Measurements from ENCODE around the gene STX17.

The STX17 gene

DNA sequence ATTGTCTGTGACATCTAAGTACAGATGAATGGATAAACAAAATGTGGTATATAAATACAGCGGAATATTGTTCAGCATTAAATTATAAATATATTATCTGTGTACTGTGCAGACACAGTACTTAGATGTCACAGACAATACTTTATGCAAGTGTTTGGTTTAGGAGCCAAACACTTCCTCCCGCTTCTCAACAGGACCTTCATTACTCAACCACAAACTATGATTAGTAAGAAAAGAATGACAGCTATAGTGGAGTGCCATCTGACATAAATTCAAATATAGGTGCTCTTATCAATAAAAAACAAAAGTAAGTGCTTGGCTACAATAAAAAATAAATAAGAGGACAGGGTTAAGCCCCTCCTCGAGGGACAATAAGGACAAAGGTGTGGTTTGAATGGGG is 38.9 kb upstream of the STX17 start:
- TF ChIP-seq, protein P1, sequence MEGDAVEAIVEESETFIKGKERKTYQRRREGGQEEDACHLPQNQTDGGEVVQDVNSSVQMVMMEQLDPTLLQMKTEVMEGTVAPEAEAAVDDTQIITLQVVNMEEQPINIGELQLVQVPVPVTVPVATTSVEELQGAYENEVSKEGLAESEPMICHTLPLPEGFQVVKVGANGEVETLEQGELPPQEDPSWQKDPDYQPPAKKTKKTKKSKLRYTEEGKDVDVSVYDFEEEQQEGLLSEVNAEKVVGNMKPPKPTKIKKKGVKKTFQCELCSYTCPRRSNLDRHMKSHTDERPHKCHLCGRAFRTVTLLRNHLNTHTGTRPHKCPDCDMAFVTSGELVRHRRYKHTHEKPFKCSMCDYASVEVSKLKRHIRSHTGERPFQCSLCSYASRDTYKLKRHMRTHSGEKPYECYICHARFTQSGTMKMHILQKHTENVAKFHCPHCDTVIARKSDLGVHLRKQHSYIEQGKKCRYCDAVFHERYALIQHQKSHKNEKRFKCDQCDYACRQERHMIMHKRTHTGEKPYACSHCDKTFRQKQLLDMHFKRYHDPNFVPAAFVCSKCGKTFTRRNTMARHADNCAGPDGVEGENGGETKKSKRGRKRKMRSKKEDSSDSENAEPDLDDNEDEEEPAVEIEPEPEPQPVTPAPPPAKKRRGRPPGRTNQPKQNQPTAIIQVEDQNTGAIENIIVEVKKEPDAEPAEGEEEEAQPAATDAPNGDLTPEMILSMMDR (IDR thresholded peaks at IDR 0.05; ENCODE audit: low read depth, low read length): no peak
- H3K4me3 ChIP-seq (ENCODE audit: low read depth, low read length): no peak overlapping the region

GRCh38 chr9:99867968-99868367 is 38.5 kb upstream of the STX17 start:
- H3K4me3 ChIP-seq (ENCODE audit: low read depth, low read length): no peak overlapping the region
- TF ChIP-seq, protein P1 (IDR thresholded peaks at IDR 0.05; ENCODE audit: low read depth, low read length): no peak

DNA sequence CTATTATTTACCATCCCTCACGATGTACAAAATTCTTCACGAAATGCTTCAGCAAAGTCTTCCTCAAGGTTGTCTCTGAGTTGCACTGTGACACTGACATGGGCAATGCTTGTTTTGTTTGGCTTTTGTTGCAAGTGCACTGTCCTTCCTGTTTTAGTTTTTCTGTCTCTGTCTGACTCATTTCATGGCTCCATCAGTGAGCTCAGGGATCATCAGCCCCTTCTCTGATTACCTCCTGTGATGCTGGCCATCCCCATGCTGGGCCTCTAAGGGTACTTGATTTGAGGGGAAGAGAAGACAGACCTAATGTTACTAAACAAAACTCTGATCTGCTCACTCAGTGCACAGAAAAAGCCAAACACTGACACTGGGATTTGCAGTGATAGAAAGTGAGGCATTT is 37.6 kb upstream of the STX17 start:
- TF ChIP-seq, protein P1 (IDR thresholded peaks at IDR 0.05; ENCODE audit: low read depth, low read length): no peak
- H3K4me3 ChIP-seq (ENCODE audit: low read depth, low read length): no peak overlapping the region

- H3K4me3 ChIP-seq (ENCODE audit: low read depth, low read length): no peak overlapping the region
- TF ChIP-seq, protein P1 (IDR thresholded peaks at IDR 0.05; ENCODE audit: low read depth, low read length): no peak
Measured at GRCh38 chr9:99870126-99870525, 36.3 kb upstream of the STX17 start.

- TF ChIP-seq, protein P1 (IDR thresholded peaks at IDR 0.05; ENCODE audit: low read depth, low read length): no peak
- H3K4me3 ChIP-seq (ENCODE audit: low read depth, low read length): no peak overlapping the region
Measured at GRCh38 chr9:99873531-99873930, 32.9 kb upstream of the STX17 start.

- no peak overlapping the region for H3K4me3 ChIP-seq (ENCODE audit: low read depth, low read length)
- TF ChIP-seq, protein P1 (IDR thresholded peaks at IDR 0.05; ENCODE audit: low read depth, low read length): no peak
Measured at GRCh38 chr9:99873943-99874584, 32.4 kb upstream of the STX17 start.

DNA sequence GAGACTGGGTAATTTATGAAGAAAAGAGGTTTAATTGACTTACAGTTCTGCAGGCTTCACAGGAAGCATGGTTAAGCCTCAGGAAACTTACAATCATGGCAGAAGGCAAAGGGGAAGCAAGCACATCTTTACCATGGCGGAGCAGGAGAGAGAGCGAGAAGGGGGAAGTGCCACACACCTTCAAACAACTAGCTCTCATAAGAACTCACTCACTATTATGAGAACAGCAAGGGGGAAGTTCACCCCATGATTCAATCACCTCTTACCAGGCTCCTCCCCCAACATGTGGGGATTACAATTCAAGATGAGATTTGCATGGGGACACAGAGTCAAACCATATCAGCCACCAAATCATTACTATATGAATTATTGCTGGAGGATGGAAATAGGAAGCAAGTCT is 30.3 kb upstream of the STX17 start:
- TF ChIP-seq, protein P1 (IDR thresholded peaks at IDR 0.05; ENCODE audit: low read depth, low read length): no peak
- H3K4me3 ChIP-seq (ENCODE audit: low read depth, low read length): no peak overlapping the region

Data from WI38 (cell line).